Keratinocyte (primary cell): ENCODE results near the gene SF3A1. TPM values are rescaled to one million over a fixed set of nuclear protein-coding genes. Genes with fewer than 3 reads are reported as not detected.

Experiments used
- DNase-seq: peaks from one replicate; pipeline ENCODE4 v3.0.0-alpha.2; 2011; ENCODE audit warnings: low read depth, missing footprints, low spot score
- FAIRE-seq: peaks from 2 replicates; lab custom pipeline; 2011; peaks lifted over from hg19 to GRCh38; lab: Jason Lieb, UNC
- H2AFZ ChIP-seq: 2 replicates; pipeline ENCODE4 v1.6.0; 2012; ENCODE audit warnings: low read length, control low read depth, inconsistent platforms; ENCODE audit not compliant: control insufficient read depth
- H3K27ac ChIP-seq: 2 replicates; pipeline ENCODE4 v1.5.1; 2011; ENCODE audit warnings: low read length; ENCODE audit not compliant: control insufficient read depth, insufficient read depth
- H3K27me3 ChIP-seq: 3 replicates; pipeline ENCODE4 v1.6.0; 2011; ENCODE audit warnings: low read length; ENCODE audit not compliant: control insufficient read depth, insufficient read depth; ENCODE audit errors: extremely low read depth
- H3K36me3 ChIP-seq, 2 experiments: 2 replicates in 1 of 2; 3 replicates in 1 of 2; pipeline ENCODE4 v1.5.1; 2011; ENCODE audit warnings: low read length in 2 of 2, mild to moderate bottlenecking in 1 of 2; ENCODE audit not compliant: control insufficient read depth in 2 of 2, insufficient read depth in 2 of 2; ENCODE audit errors: extremely low read depth in 1 of 2
- H3K4me1 ChIP-seq: 3 replicates; pipeline ENCODE4 v1.5.1; 2011; ENCODE audit warnings: low read length; ENCODE audit not compliant: control insufficient read depth, insufficient read depth; ENCODE audit errors: extremely low read depth
- H3K4me2 ChIP-seq: 3 replicates; pipeline ENCODE4 v1.6.0; 2011; ENCODE audit warnings: low read depth, low read length; ENCODE audit not compliant: control insufficient read depth, insufficient read depth; ENCODE audit errors: extremely low read depth
- H3K4me3 ChIP-seq, 3 experiments: fragments of 200-600 bp in 1 of 3; sonication (generic) in 1 of 3; 2 replicates in 2 of 3; 3 replicates in 1 of 3; pipeline ENCODE4 v1.5.1; 2011 to 2016; ENCODE audit warnings: low read length in 3 of 3, mild to moderate bottlenecking in 3 of 3, control low read depth in 2 of 3, inconsistent platforms in 1 of 3, low read depth in 1 of 3, mixed read lengths in 1 of 3, mixed run types in 1 of 3, moderate library complexity in 1 of 3; ENCODE audit not compliant: control insufficient read depth in 2 of 3, insufficient read depth in 2 of 3; ENCODE audit errors: extremely low read depth in 1 of 3
- H3K79me2 ChIP-seq: 2 replicates; pipeline ENCODE4 v1.6.0; 2012; ENCODE audit warnings: low read length; ENCODE audit not compliant: control insufficient read depth, insufficient read depth
- H3K9ac ChIP-seq: 3 replicates; pipeline ENCODE4 v1.6.0; 2011; ENCODE audit warnings: low read length; ENCODE audit not compliant: control insufficient read depth, insufficient read depth; ENCODE audit errors: extremely low read depth
- H3K9me1 ChIP-seq: 3 replicates; pipeline ENCODE4 v1.6.0; 2011; ENCODE audit warnings: low read length; ENCODE audit not compliant: control insufficient read depth, insufficient read depth; ENCODE audit errors: extremely low read depth
- H3K9me3 ChIP-seq: 2 replicates; pipeline ENCODE4 v1.5.1; 2012; ENCODE audit warnings: low read depth, low read length; ENCODE audit not compliant: control insufficient read depth
- H4K20me1 ChIP-seq: 3 replicates; pipeline ENCODE4 v1.6.0; 2011; ENCODE audit warnings: low read length; ENCODE audit not compliant: control insufficient read depth, insufficient read depth; ENCODE audit errors: extremely low read depth
- CTCF ChIP-seq, 3 experiments: IDR thresholded peaks in 1 of 3; conservative IDR thresholded peaks in 1 of 3; optimal IDR thresholded peaks in 1 of 3; 2 replicates in 2 of 3; 3 replicates in 1 of 3; pipeline versions ENCODE3 to v1.5.1; 2011; ENCODE audit warnings: low read length in 3 of 3, mild to moderate bottlenecking in 3 of 3, moderate library complexity in 2 of 3, control low read depth in 1 of 3, inconsistent platforms in 1 of 3; ENCODE audit not compliant: insufficient read depth in 2 of 3; ENCODE audit errors: extremely low read depth in 1 of 3
- EZH2 ChIP-seq: IDR thresholded peaks from one replicate; pipeline ENCODE4 v1.6.1; 2012; ENCODE audit warnings: inconsistent platforms, mild to moderate bottlenecking, low read length, moderate library complexity
- dilution Hi-C: fragments of 300-500 bp; cut with MboI; formaldehyde crosslinking; loops from one replicate; pipeline ENCODE4 v1.7.0; 2020; ENCODE audit warnings: low sequenced_read_pairs; ENCODE audit not compliant: extremely low pct_ligation_motif_present
- polyA plus RNA-seq, 5 experiments: library from polyadenylated mRNA; depleted of rRNA in 3 of 5; stranded (reverse) in 3 of 5; stranded (forward) in 1 of 5; unstranded in 1 of 5; fragments of >200 nt; gene quantifications; 1 replicate in 1 of 5; 2 replicates in 3 of 5; 3 replicates in 1 of 5; pipeline versions ENCODE4 v1.2.1 to v1.2.3, GENCODE V29; 2011 to 2012; ENCODE audit warnings: missing spikeins in 2 of 5, low read depth in 1 of 5, low replicate concordance in 1 of 5

Gene SF3A1
- polyA plus RNA-seq, 1 donor (not counting 4 experiments of a cell fraction or from before 2014, with no cell fraction given): 34.2 TPM

- H3K36me3 ChIP-seq: peaks cover 3 to 7% of the 10 kb centered on the region in 2 experiments
- peaks cover 85% of the 10 kb centered on the region for H3K4me1 ChIP-seq
- dilution Hi-C loops: no loop called here
- no peak for FAIRE-seq
- peaks cover 48% of the 10 kb centered on the region for H3K79me2 ChIP-seq
- H3K9me3 ChIP-seq: no peaks in the 10 kb centered on the region
- peak overlapping the region; percentile 47 for H3K27ac ChIP-seq
- no peak for DNase-seq
- peaks cover 7% of the 10 kb centered on the region for H3K9me1 ChIP-seq
- H3K27me3 ChIP-seq: no peaks in the 10 kb centered on the region
- H2AFZ ChIP-seq: no peak overlapping the region
- TF ChIP-seq CTCF (optimal IDR thresholded peaks at IDR 0.05 in 1 of 3, IDR thresholded peaks at IDR 0.05 in 1 of 3, conservative IDR thresholded peaks at IDR 0.05 in 1 of 3; ENCODE audit: extremely low read depth in 1 of 3, insufficient read depth in 2 of 3, low read length in 3 of 3): no peak
- H3K9ac ChIP-seq: peak overlapping the region; percentile 29
- peak overlapping the region in 1 of 3 experiments; percentile 25 for H3K4me3 ChIP-seq
- H3K4me2 ChIP-seq: peak overlapping the region; percentile 17
- H4K20me1 ChIP-seq: peaks cover 10% of the 10 kb centered on the region
These were observed 45.6 kb downstream of the SF3A1 start for GRCh38 chr22:30310881-30311771.

DNA sequence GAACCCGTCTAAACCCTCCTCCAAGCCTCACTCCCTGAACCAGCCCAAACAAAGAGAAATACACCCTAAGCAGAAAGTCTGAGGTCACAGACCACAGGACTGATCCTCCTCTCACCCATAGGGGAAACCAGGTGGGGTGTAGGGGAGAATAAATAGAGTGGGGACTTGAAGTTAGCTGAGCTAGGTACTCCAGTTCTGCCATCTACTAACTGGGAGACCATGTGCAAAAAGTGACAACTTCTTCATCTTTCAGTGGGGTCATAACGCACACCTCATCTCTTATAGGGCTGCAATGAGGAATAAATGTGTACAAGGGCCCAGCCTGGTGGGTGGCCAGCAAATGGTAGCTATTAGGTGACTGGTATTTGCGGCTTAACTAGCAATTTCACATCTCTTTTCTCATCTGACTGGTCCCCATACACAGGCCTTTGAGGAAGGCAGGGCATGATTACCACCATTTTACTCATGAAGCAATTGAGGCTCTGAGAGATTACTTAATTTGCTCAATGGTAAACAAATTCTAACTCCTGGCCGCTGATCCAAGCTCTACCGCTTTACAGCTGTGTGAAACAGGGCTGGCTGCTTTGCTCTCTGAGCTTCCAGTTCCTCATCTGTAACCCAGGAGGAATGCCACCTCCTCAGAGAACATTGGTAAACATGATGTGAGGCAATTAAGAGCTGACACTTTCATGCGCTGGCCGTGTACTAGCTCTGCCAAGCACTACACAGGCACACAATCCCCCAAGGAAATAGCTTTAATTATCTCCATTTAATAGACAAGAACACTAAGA is 46.5 kb downstream of the SF3A1 start:
- H3K9me3 ChIP-seq: no peaks in the 10 kb centered on the region
- TF ChIP-seq EZH2: no peak
- TF ChIP-seq CTCF (optimal IDR thresholded peaks at IDR 0.05 in 1 of 3, IDR thresholded peaks at IDR 0.05 in 1 of 3, conservative IDR thresholded peaks at IDR 0.05 in 1 of 3; ENCODE audit: extremely low read depth in 1 of 3, insufficient read depth in 2 of 3, low read length in 3 of 3): no peak
- peaks cover 12% of the 10 kb centered on the region for H4K20me1 ChIP-seq
- H3K36me3 ChIP-seq: peaks cover 0 to 4% of the 10 kb centered on the region in 2 experiments
- H3K4me3 ChIP-seq: no peak overlapping the region
- H3K4me2 ChIP-seq: no peak overlapping the region
- H2AFZ ChIP-seq: no peak overlapping the region
- peaks cover 7% of the 10 kb centered on the region for H3K9me1 ChIP-seq
- H3K4me1 ChIP-seq: peaks cover 91% of the 10 kb centered on the region
- peaks cover 42% of the 10 kb centered on the region for H3K79me2 ChIP-seq
- no peak overlapping the region for H3K27ac ChIP-seq
- FAIRE-seq (no peak), DNase-seq (no peak)
- H3K9ac ChIP-seq: no peak overlapping the region
- dilution Hi-C loops: no loop called here
- H3K27me3 ChIP-seq: no peaks in the 10 kb centered on the region
